Type B pancreatic cell (in vitro differentiated cells): ENCODE measurements around the gene GGT6. TPM values are rescaled to one million over a fixed set of nuclear protein-coding genes. Genes with fewer than 3 reads are reported as not detected.

Experiments used
- DNase-seq: peaks from one replicate; pipeline ENCODE4 v3.0.0; 2021; ENCODE audit warnings: mixed read lengths; ENCODE audit not compliant: unreplicated experiment; ENCODE audit errors: extremely low spot score
- H3K27ac Mint-ChIP-seq: 2 replicates; pipeline ENCODE4 v1.8.0; 2021; ENCODE audit warnings: mild to moderate bottlenecking, mixed read lengths
- H3K27me3 Mint-ChIP-seq: 2 replicates; pipeline ENCODE4 v1.8.0; 2021; ENCODE audit warnings: mixed read lengths
- H3K36me3 Mint-ChIP-seq: 2 replicates; pipeline ENCODE4 v1.8.0; 2021; ENCODE audit warnings: mixed read lengths
- H3K4me1 Mint-ChIP-seq: one replicate; pipeline ENCODE4 v1.8.0; 2021; ENCODE audit warnings: mixed read lengths; ENCODE audit not compliant: unreplicated experiment
- H3K4me3 Mint-ChIP-seq: 2 replicates; pipeline ENCODE4 v1.8.0; 2021; ENCODE audit warnings: mild to moderate bottlenecking, mixed read lengths
- H3K9me3 Mint-ChIP-seq: 2 replicates; pipeline ENCODE4 v1.8.0; 2021; ENCODE audit warnings: mixed read lengths
- total RNA-seq: library from RNA; stranded (reverse); gene quantifications from 2 replicates; pipeline ENCODE4 v1.2.1, GENCODE V29; 2021; ENCODE audit warnings: low replicate concordance
- TF ChIP-seq, protein P1 (sequence below): fragments of 200-600 bp; sonication (generic); conservative IDR thresholded peaks from 2 replicates; pipeline ENCODE4 v1.5.0; 2021; ENCODE audit warnings: antibody characterized with exemption, mild to moderate bottlenecking

The GGT6 gene
- total RNA-seq, 1 donor from 2014 or later = 1.4 TPM

DNA sequence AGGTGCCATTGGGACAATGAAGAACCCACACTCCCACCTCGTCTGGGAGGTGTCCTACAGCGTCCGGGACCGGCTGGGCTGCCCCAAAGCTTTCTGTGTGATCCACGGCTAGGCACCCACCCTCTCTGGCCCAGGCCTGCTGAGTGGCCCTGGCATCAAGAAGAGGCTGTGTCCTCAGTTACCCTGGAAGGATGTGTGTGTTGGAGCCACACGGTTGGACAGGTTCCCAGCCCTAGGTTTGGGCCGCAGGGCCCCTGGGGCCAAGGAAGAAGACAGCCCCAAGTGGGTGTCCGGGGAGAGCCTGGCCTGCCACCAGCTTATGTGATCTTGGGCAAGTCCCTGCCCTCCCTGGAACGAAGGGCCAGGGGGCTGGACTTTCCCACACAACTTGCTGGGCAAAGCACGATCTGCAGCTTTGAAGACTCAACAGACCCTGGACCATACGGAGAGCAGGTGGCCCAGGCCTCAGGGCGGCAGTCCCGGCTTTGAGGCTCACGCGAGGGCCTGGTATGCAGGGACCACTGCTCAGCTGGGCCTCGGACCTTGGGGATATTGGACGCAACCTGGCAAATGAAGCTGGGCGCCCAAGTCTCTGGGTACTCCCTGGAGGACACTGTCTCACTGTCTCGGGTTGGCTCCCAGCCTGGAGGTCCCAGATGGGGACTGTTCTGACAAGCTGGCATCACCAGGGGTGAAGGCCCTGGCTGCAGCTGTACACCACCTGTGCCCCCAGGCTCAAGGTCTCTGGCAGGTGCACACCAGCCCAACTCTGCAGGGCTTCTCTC is 22.7 kb downstream of the GGT6 start:
- H3K4me3 Mint-ChIP-seq = no peak overlapping the region
- DNase-seq = no peak
- TF ChIP-seq, protein P1, sequence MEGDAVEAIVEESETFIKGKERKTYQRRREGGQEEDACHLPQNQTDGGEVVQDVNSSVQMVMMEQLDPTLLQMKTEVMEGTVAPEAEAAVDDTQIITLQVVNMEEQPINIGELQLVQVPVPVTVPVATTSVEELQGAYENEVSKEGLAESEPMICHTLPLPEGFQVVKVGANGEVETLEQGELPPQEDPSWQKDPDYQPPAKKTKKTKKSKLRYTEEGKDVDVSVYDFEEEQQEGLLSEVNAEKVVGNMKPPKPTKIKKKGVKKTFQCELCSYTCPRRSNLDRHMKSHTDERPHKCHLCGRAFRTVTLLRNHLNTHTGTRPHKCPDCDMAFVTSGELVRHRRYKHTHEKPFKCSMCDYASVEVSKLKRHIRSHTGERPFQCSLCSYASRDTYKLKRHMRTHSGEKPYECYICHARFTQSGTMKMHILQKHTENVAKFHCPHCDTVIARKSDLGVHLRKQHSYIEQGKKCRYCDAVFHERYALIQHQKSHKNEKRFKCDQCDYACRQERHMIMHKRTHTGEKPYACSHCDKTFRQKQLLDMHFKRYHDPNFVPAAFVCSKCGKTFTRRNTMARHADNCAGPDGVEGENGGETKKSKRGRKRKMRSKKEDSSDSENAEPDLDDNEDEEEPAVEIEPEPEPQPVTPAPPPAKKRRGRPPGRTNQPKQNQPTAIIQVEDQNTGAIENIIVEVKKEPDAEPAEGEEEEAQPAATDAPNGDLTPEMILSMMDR = no peak
- H3K27ac Mint-ChIP-seq = no peak overlapping the region
- no peaks in the 10 kb centered on the region for H3K27me3 Mint-ChIP-seq
- no peaks in the 10 kb centered on the region for H3K9me3 Mint-ChIP-seq
- no peaks in the 10 kb centered on the region for H3K36me3 Mint-ChIP-seq
- peaks cover 4% of the 10 kb centered on the region for H3K4me1 Mint-ChIP-seq

DNA sequence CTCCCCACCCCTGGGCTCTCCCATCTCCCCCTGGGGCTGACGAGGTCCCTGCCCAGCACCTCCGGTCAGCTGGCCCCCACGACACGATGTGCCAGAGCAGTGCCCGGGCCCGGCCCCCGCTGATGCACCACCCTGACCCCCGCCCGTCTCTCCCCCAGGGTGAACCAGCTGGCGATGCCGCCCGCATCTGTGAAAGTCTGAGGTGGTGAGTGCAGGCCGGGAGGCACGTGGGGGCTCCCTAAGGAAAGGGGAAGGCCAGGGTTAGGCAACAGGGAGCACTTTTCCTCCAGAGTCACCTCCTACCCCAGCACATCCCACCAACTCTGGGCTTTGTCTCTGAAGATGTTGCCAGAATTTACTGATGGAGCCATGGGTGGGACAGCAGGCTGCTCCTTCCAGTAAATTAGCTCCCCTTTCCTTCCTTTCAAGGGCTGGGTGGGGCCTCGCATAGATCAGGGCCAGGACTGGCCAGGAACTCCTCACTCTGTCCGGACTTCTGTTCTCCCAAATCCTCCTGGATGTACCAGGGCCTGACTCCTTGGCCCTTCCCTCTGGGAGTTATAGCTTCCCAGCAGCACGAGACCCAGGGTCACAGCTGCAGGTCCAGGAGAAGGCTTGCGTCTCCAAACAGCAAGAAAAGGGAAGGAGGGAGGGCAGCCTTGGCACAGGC is 23.5 kb downstream of the GGT6 start:
- Mint-ChIP-seq H3K4me1 (peaks cover 4% of the 10 kb centered on the region), H3K9me3 (no peaks in the 10 kb centered on the region), H3K36me3 (peaks cover 3% of the 10 kb centered on the region), H3K4me3 (no peak overlapping the region), H3K27me3 (peaks cover 3% of the 10 kb centered on the region), H3K27ac (no peak overlapping the region)
- no peak for DNase-seq
- TF ChIP-seq, protein P1 = no peak

DNA sequence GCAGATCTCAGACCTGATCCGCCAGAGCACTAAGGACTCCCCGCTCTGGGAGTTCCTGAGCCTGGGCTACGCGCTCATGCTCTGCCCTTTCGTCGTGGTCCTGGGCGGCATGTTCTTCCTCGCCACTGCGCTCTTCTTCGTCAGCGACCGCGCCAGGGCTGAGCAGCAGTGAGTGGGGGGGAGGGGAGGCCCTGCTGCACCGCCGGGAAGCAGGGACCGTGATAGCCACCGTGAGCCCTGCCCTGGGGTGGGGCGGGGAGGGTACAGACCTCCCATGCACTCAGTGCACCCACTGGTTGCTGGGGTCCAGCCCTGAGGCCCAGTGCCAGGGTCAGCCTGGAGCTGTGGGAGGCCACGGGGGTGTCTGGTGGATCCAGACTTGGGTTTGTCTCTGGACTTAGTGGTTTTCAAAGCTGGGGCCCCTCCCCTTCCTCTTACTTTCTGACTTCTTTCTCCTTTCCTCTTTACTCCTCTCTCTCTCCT is 24.1 kb downstream of the GGT6 start:
- H3K36me3 Mint-ChIP-seq = peaks cover 4% of the 10 kb centered on the region
- TF ChIP-seq, protein P1 = no peak
- no peak overlapping the region for H3K27ac Mint-ChIP-seq
- H3K4me1 Mint-ChIP-seq = peaks cover 4% of the 10 kb centered on the region
- no peak overlapping the region for H3K4me3 Mint-ChIP-seq
- no peak for DNase-seq
- H3K27me3 Mint-ChIP-seq = peaks cover 4% of the 10 kb centered on the region
- H3K9me3 Mint-ChIP-seq = no peaks in the 10 kb centered on the region

DNA sequence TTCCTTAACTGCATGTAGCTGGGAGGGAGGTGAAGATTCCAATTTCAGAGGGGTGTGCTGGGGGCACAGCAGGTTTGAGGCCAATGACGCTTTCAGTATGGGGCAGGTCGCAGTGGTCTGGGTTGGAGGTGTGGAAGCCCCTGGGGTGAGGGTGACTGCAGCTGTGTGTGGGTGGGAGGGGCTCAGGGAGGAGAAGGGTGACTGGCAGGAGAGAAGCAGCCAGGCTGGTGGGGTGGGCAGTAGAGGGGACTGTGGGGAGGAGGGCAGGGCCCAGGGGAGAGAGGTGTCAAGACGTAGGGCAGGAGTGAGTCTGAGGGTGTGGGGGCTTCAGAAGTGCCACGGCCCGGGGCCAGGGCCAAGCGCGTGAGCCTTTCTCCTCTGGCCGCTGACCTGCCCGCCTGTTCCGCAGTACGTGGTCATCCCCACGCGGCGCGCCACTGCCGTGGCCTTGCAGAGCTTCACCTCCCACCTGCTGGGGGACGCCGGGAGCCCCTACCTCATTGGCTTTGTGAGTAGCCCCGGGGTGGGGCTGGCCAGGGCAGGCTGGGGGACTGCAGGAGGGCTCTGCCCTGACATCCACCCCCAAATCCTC is 24.6 kb downstream of the GGT6 start:
- peaks cover 4% of the 10 kb centered on the region for H3K4me1 Mint-ChIP-seq
- no peaks in the 10 kb centered on the region for H3K9me3 Mint-ChIP-seq
- H3K27ac Mint-ChIP-seq = no peak overlapping the region
- H3K36me3 Mint-ChIP-seq = peaks cover 4% of the 10 kb centered on the region
- DNase-seq = no peak
- TF ChIP-seq, protein P1 = no peak
- H3K27me3 Mint-ChIP-seq = peaks cover 4% of the 10 kb centered on the region
- no peak overlapping the region for H3K4me3 Mint-ChIP-seq

DNA sequence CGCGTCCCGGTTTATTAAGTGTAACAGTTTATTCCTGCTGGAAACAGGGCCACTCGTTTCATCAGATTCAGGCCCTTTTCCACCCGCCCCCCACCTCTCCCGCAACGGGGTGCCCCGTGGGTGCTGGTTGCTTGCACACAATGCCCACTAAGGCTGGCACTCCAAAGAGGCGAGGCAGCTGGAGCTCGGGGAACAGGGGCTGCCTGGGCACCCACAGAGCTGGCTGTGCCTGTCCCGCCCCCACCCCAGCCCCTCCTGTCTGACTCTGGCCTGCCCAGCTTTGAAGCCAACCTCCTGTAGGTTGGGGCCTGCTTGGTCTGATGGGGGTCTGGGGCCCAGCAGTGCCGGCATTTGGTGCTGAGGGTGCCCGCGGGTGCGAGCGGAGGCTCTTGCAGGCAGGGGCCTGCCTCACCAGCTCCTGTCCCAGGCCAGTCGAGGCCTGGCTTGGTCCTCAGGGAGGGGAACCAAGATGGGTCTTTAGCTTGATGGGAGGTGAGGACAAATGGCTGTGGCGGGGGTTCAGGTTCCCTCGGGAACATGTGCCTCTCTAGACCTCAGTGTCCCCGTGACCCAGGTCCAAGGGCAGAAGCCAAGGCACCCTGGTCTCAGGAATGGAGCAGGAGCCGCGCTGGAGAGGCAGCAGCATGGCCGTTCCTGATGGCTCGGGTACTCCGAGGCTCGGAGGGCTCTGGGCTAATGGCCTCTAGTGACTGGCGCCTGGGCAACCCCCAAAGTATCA is 25.3 kb downstream of the GGT6 start:
- TF ChIP-seq, protein P1 = no peak
- peaks cover 4% of the 10 kb centered on the region for H3K4me1 Mint-ChIP-seq
- H3K27me3 Mint-ChIP-seq = peaks cover 4% of the 10 kb centered on the region
- H3K4me3 Mint-ChIP-seq = no peak overlapping the region
- no peak overlapping the region for H3K27ac Mint-ChIP-seq
- no peaks in the 10 kb centered on the region for H3K9me3 Mint-ChIP-seq
- DNase-seq = no peak
- peaks cover 4% of the 10 kb centered on the region for H3K36me3 Mint-ChIP-seq
